HG03280 (cell line): Measurements from ENCODE around the gene SSBP3.

Experiments
- ATAC-seq: cut with Tn5 transposase; IDR thresholded peaks from one replicate; pipeline ENCODE4 v1.9.1; 2021; ENCODE audit warnings: mild to moderate bottlenecking, moderate library complexity; ENCODE audit not compliant: unreplicated experiment

Gene SSBP3

DNA sequence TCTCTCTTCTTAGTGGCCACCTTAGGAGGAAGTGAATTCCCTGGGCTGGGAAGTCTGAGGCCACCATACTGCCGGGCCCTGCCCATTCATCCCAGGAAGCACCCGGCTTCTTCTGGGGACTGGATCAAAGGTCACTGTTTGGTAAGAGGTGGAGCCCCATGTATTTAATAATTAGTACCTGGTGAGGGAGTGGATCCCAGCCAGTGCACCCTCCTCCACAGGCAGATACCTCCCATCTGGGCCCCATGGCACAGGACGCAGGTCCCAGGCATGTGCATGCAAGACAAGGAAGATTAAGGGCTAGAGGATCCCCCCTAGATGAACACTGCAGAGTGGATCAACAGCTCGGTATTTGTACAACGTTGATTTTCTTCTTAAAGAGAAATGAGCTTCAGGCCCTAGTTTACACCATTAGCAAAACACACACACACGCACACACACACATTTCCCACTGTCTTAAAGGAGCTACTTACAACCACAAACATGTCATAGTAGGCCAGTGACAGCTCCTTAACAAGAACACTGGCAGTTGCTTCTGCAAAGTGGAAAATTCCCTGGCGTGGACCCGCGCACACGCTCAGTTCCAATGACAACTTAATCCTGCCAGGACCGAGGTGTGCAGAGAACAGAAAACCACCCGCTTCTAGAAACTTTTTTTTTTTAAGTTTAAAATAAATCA is 115.5 kb downstream of the SSBP3 start:
- no peak for ATAC-seq

- no peak for ATAC-seq
These were observed 116.4 kb downstream of the SSBP3 start for GRCh38 chr1:54289712-54290233.

DNA sequence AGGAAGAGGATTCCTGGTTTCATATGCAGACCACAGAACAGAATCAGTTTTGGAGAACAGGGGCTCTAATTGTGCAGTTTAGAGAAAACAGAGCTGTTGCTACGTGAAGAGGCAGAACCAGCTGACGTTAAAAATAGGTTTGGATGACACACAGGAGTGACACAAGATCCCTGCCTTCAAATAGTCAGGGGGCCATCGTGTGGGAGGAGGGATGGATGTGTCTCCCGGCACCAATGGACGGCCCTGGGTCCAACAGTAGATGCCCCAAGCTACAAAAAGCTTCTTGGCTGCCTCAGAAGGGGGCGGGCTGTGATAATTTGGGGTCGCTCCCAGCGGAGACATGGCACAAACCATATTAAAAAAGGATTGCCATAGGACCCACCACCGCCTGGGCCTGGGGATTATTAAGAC is 118.4 kb downstream of the SSBP3 start:
- no peak for ATAC-seq

GRCh38 chr1:54287176-54287650 is 119.0 kb downstream of the SSBP3 start:
- ATAC-seq, result no peak

GRCh38 chr1:54285815-54286345 is 120.3 kb downstream of the SSBP3 start:
- ATAC-seq, result no peak

- ATAC-seq, result no peak
These were observed 121.2 kb downstream of the SSBP3 start for GRCh38 chr1:54284781-54285529.

DNA sequence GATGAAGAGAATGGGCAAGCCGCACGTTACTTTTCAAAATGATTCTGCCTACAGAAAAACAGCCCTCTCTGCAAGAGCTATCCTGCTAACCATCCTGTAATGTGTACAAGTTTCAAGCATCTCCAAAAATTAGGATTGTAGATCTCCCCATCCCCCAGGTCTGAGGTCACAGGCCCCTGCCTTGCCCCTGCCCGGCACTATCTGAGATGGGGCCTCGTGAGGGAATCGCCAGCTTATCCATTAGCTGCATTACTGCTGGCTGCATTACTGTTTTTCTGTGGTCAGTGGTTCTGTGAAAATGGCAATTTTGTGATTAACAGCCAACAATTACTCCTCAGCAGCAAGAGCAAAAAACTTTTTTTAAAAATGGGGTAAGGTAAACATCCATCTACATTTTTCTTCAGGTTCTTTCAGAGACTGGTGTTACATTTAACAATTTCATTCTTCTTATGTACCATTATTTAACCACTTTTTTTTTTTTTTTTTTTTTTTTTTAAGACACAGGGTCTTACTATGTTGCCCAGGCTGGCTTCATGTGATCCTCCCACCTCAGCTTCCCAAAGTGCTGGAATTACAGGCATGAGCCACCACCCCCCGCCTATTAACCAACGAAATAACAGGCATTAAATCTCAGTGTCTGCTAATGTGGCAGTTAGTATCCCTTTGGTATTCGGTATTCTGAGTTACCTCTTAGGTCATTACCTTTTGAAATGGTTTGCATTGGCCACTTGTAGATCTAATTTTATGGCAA is 122.4 kb downstream of the SSBP3 start:
- ATAC-seq, result no peak

GRCh38 chr1:54282101-54282847 is 123.9 kb downstream of the SSBP3 start:
- no peak for ATAC-seq

DNA sequence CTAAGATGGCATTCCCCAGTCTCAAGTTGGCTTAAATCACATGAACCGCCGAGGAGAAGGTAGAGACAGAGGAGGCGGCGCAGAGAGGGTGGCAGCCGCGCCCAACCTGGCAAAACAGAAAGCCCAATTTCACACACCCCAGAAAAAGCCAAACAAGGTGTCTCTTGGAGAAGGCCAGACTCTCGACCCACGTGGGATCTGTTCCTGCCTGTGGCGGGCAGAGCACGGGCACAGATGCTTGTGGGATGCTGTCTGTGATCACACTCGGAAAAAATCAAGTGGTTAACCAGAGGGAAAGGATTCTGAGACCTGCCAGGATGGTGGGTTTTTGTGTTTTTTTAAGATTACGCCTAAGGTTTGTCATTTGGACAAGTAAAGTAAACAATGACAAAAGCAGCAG is 125.5 kb downstream of the SSBP3 start:
- ATAC-seq, result no peak

GRCh38 chr1:54279457-54279856 is 126.7 kb downstream of the SSBP3 start:
- ATAC-seq, result no peak

GRCh38 chr1:54278941-54279422 is 127.2 kb downstream of the SSBP3 start:
- ATAC-seq, result no peak

DNA sequence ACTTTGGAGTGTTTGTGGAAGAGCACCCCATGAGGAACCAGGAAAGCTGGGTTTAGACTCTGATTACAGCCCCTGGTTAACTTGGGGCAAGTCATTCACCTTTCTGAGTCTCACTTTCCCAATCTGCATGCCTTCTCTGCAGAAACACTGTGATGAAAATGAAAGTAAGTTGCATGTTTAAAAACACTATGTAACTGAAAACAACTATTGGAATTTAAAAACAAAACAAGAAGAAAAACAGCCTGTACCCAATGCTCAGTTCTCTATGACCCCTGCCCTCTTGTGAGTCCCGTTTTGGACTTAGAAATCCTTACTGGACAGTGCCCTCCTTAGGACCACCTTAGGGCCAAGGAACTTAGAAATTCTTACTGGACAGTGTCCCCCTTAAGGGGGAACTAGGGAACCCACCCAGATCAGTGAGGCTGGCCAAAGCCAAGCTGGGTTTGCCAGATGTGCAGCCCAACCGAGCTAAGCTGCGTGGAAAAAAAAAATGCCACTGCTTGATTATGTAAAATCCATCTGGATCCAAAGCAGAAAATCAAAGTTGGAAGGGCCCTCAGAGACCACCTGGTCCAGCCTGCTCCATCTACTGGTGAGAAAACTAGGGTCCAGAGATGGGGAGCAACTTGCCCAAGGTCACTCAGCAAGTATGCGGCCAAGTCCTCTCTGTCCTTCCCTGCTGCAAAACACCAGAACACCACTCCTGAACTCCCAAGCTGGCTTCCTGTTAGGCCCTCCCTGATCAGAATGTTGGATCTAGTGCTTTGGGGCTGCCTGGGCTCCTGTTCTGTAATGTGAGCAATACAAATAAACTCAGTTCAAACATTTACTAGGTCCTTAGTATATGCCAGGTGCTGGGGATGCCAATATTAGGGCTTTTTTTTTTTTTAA is 128.5 kb downstream of the SSBP3 start:
- ATAC-seq, result no peak

GRCh38 chr1:54276617-54277450 is 129.4 kb downstream of the SSBP3 start:
- ATAC-seq, result no peak

DNA sequence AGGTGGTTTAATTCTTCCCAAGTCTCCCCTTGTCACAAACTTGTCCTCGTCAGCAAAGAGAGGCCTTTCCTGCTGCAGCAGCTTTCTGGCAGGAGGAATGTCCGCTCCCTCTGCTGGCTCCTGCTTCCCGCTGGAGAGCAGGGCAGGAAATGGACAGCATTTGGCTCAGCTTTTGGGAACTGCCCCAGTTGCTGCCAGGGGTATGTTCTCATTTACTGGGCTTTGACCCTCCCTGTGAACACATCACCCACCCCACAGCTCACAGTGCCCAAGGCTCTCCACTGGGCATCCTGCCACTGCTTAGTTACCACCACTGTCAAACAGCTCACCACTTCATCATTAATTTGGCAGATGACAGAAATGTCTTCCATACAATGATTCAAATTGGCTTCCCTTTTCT is 130.8 kb downstream of the SSBP3 start:
- ATAC-seq, result no peak

- no peak for ATAC-seq
These were observed 131.3 kb downstream of the SSBP3 start for GRCh38 chr1:54274881-54275280.

GRCh38 chr1:54274448-54274847 is 131.7 kb downstream of the SSBP3 start:
- ATAC-seq, result no peak

- ATAC-seq, result no peak
These were observed 132.4 kb downstream of the SSBP3 start for GRCh38 chr1:54273795-54274163.

DNA sequence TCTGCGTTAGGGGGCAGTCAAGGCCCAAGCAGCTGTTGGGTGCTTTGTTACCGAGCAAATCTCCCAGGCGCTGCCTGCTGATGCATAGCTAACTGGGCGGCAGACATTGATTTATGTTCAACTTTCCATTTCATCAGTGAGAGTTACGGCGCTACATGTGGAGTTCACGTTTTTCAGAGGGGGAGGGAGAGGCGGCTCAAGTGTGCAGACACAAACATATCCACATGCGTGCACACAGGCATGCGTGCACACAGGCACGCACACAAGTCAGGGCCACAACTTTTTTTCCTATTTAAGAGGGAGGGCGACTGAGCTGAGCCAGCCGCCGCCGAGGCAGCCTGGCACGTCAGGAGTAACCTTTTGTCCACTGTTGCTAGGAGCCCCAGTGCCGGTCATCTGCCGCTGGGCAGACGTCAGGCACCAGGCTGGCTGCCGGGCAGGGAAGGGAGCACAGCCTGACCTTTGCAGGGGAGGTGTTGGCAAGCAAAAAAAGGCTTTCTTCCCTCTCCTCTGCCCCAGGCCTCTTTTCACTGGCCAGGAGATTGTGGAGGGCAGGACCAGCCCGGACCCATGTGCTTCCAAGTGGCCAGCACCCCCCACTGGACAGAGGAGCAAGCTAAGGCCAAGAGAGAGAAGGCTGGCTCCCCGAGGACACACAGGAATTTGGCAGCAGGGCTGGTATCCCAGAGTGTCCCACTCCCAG is 133.0 kb downstream of the SSBP3 start:
- no peak for ATAC-seq
